Cardiac fibroblast (primary cell): ENCODE results near the gene NEIL3.

Experiments used
- DNase-seq, 2 donors: peaks; one replicate each; pipeline versions ENCODE4 v3.0.0 to v3.0.0-alpha.2; 2010; ENCODE audit warnings: low read depth in 2 of 2
- H3K4me3 ChIP-seq, 2 donors: replicated peaks in 1 of 2; 1 replicate in 1 of 2; 2 replicates in 1 of 2; pipeline ENCODE4 v1.5.1; 2011; ENCODE audit warnings: low read depth in 2 of 2, low read length in 2 of 2, mild to moderate bottlenecking in 2 of 2, moderate library complexity in 1 of 2
- CTCF ChIP-seq: IDR thresholded peaks from one replicate; pipeline ENCODE4 v1.5.1; 2011; ENCODE audit warnings: low read depth, mild to moderate bottlenecking, low read length, inconsistent platforms

The NEIL3 gene

DNA sequence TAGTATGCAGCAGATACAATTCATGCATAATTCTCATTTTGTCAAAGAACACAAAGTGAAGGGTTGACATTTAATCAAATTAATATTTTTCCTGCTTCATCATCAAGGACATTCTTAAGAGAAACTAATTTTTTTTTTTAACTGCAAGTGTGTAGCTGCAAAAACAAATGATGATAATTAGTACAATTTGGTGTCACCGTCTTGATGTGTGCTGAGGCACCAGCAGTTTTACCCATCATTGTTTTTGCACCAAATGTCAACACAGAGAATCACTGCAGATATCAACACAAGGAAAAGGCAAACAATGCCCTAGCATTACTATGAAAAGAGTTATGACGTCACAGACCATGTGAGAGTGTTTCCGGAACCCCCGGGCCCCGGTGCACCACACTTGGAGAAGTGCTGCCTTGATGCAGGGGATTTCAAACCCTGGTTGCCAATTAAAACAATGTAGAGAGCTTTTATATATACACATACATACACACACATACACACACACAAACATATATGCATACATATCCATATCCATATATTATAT, 76.7 kb downstream of the NEIL3 start:
- no peak overlapping the region for H3K4me3 ChIP-seq
- DNase-seq, result no peak
- TF ChIP-seq CTCF, result no peak

DNA sequence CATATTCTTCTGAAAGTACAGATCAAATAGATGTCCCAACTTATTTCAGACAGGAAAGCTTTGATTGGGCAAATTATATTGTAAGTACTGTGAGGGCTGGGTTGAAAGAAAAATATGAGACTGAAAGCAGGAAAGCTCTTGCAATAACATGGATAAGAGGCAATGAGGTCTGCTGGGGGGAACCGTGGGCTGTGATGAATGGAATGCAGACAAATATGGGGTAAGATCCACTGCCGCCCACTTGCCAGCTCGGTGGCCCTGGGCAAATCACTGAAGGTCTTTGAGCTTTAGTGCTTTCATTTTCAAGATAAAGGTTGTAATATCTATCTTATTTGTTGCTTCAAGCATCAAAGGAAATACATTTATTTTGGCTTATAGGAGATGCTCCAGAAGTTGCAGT, 81.6 kb downstream of the NEIL3 start:
- TF ChIP-seq CTCF, result no peak
- DNase-seq, result peak in 1 of 2 donors; percentile 29
- no peak overlapping the region for H3K4me3 ChIP-seq

- H3K4me3 ChIP-seq, result no peak overlapping the region
- DNase-seq, result peak in 1 of 2 donors; percentile 29
- no peak for TF ChIP-seq CTCF
Measured at GRCh38 chr4:177391953-177392352, 82.3 kb downstream of the NEIL3 start.

DNA sequence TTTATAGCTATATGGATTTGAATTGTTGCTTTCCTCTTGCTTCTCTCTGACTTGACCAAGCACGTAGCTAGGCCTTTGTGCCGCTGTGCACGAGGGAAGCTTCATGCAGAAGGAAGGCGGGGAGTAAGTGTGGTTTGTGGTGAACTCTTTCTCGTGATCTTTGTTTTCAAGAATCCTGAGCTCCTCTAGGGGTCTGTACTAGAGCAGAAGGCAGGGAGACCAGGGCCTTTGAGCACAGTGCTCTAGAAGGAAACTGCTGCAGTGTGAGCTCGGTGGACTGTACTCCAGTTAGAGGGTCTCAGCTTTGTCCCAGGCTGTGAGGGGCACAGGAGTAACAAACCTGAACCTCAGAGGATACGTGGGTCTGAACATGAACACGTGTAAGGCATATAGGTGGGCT, 83.6 kb downstream of the NEIL3 start:
- TF ChIP-seq CTCF, result no peak
- H3K4me3 ChIP-seq, result no peak overlapping the region
- DNase-seq, result no peak

- no peak overlapping the region for H3K4me3 ChIP-seq
- TF ChIP-seq CTCF, result no peak
- no peak for DNase-seq
Measured at GRCh38 chr4:177396352-177396751, 86.7 kb downstream of the NEIL3 start.

DNA sequence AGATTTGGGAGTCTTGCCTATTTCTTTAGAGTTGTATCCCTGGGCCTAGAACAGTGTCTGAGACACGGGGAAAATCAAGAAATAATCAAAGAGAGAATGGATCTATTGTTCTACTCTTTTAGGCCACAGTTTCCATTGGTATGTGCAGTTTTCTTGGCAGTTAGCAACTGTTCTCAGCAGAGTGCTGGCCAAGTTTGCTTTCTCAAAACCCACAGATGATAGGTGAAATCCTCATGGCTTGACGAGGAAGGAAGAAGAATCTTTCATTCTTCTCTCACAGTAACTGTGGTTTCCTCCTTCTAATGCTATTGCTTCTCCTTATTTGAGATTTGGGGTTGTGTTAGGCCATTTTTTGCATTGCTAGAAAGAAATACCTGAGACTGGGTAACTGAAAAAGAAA, 90.4 kb downstream of the NEIL3 start:
- H3K4me3 ChIP-seq, result no peak overlapping the region
- DNase-seq, result peak in 1 of 2 donors; percentile 48
- no peak for TF ChIP-seq CTCF

GRCh38 chr4:177401658-177402273, 92.1 kb downstream of the NEIL3 start:
- no peak for DNase-seq
- no peak for TF ChIP-seq CTCF
- H3K4me3 ChIP-seq, result no peak overlapping the region
